H1 (cell line): ENCODE results near the gene HS1BP3. TPM values are rescaled to one million over a fixed set of nuclear protein-coding genes. Genes with fewer than 3 reads are reported as not detected.

ENCODE experiments used
- CTCF ChIA-PET: fragments of 300-600 bp; sonication (Branson Sonifier 250); formaldehyde crosslinking; loops from one replicate; lab custom pipeline; 2021; ENCODE audit not compliant: partially characterized antibody; lab: Charles Lee
- POLR2A ChIA-PET: fragments of 300-600 bp; sonication (Branson Sonifier 250); formaldehyde crosslinking; loops from one replicate; lab custom pipeline; 2021; ENCODE audit warnings: inconsistent platforms; ENCODE audit not compliant: partially characterized antibody; lab: Charles Lee
- DNase-seq, 2 experiments: peaks; one replicate each; pipeline versions ENCODE4 v3.0.0 to v3.0.0-alpha.2; 2010 to 2022; ENCODE audit warnings: low spot score in 2 of 2, low read depth in 1 of 2, mixed read lengths in 1 of 2
- FAIRE-seq: peaks from 2 replicates; lab custom pipeline; 2011; peaks lifted over from hg19 to GRCh38; lab: Jason Lieb, UNC
- H2AFZ ChIP-seq: 2 replicates; pipeline ENCODE4 v1.8.1; 2012; ENCODE audit warnings: low read length, inconsistent platforms
- H2AK5ac ChIP-seq: 2 replicates; pipeline ENCODE4 v1.6.1; 2013; ENCODE audit warnings: low read depth, low read length
- H2BK120ac ChIP-seq: replicated peaks from 2 replicates; pipeline ENCODE3; 2013; ENCODE audit warnings: low read depth, low read length, inconsistent platforms
- H2BK12ac ChIP-seq: 2 replicates; pipeline ENCODE4 v1.6.1; 2013; ENCODE audit warnings: low read depth, low read length
- H2BK15ac ChIP-seq: 2 replicates; pipeline ENCODE4 v1.6.1; 2013; ENCODE audit warnings: low read length
- H2BK20ac ChIP-seq: 2 replicates; pipeline ENCODE4 v1.6.1; 2013; ENCODE audit warnings: low read length
- H2BK5ac ChIP-seq: 2 replicates; pipeline ENCODE4 v1.6.1; 2013; ENCODE audit warnings: low read depth, low read length
- H3K14ac ChIP-seq: 2 replicates; pipeline ENCODE4 v1.6.1; 2013; ENCODE audit warnings: inconsistent platforms; ENCODE audit not compliant: insufficient read length
- H3K18ac ChIP-seq: 2 replicates; pipeline ENCODE4 v1.6.1; 2013; ENCODE audit warnings: low read length; ENCODE audit errors: extremely low read depth
- H3K23ac ChIP-seq: 2 replicates; pipeline ENCODE4 v1.6.1; 2013; ENCODE audit warnings: inconsistent platforms; ENCODE audit not compliant: insufficient read length
- H3K23me2 ChIP-seq: 2 replicates; pipeline ENCODE4 v1.6.1; 2013; ENCODE audit warnings: low read depth, low read length
- H3K27ac ChIP-seq: 2 replicates; pipeline ENCODE4 v1.6.1; 2011; ENCODE audit warnings: low read depth, low read length, inconsistent platforms
- H3K27me3 ChIP-seq, 4 experiments: replicated peaks in 1 of 4; 1 replicate in 1 of 4; 2 replicates in 3 of 4; pipeline versions ENCODE4 v1.6.1 to v1.8.1; 2011 to 2013; ENCODE audit warnings: low read length in 3 of 4, mild to moderate bottlenecking in 3 of 4, inconsistent platforms in 2 of 4, mixed read lengths in 2 of 4, moderate library complexity in 1 of 4; ENCODE audit not compliant: control insufficient read depth in 3 of 4, insufficient read depth in 3 of 4; ENCODE audit errors: extremely low read depth in 1 of 4
- H3K36me3 ChIP-seq, 4 experiments: 2 replicates each; pipeline versions ENCODE4 v1.6.1 to v1.8.1; 2011 to 2013; ENCODE audit warnings: mild to moderate bottlenecking in 4 of 4, low read length in 3 of 4, moderate library complexity in 2 of 4, control low read depth in 1 of 4, inconsistent platforms in 1 of 4; ENCODE audit not compliant: insufficient read depth in 4 of 4, control insufficient read depth in 2 of 4
- H3K4ac ChIP-seq: replicated peaks from 2 replicates; pipeline ENCODE3; 2013; ENCODE audit warnings: low read length, low read depth, mixed read lengths, inconsistent platforms; ENCODE audit not compliant: insufficient read length
- H3K4me1 ChIP-seq, 4 experiments: replicated peaks in 1 of 4; 1 replicate in 1 of 4; 2 replicates in 3 of 4; pipeline versions ENCODE4 v1.6.1 to v1.8.1; 2011 to 2013; ENCODE audit warnings: low read length in 3 of 4, inconsistent platforms in 2 of 4, mixed read lengths in 1 of 4; ENCODE audit not compliant: insufficient read depth in 4 of 4, control insufficient read depth in 3 of 4
- H3K4me2 ChIP-seq, 2 experiments: 2 replicates each; pipeline versions ENCODE4 v1.6.1 to v1.8.1; 2011 to 2013; ENCODE audit warnings: low read depth in 2 of 2, low read length in 2 of 2, control low read depth in 1 of 2, inconsistent platforms in 1 of 2, mild to moderate bottlenecking in 1 of 2; ENCODE audit not compliant: insufficient read depth in 1 of 2
- H3K4me3 ChIP-seq, 4 experiments: fragments of 200-600, 300-600 bp in 1 of 4; sonication (generic), shearing (Covaris generic), sonication (Bioruptor Twin) in 1 of 4; 2 replicates each; pipeline versions ENCODE4 v1.5.1 to v1.8.1; 2011 to 2016; ENCODE audit warnings: low read length in 4 of 4, low read depth in 3 of 4, control low read depth in 2 of 4, inconsistent platforms in 2 of 4, mild to moderate bottlenecking in 2 of 4, mixed read lengths in 1 of 4, moderate library complexity in 1 of 4; ENCODE audit not compliant: insufficient read depth in 2 of 4; ENCODE audit errors: extremely low read depth in 1 of 4
- H3K56ac ChIP-seq: replicated peaks from 2 replicates; pipeline ENCODE3; 2013; ENCODE audit warnings: low read depth, mild to moderate bottlenecking, mixed read lengths, low read length, inconsistent platforms; ENCODE audit not compliant: insufficient read length
- H3K79me1 ChIP-seq: 2 replicates; pipeline ENCODE4 v1.6.1; 2013; ENCODE audit warnings: low read depth, low read length, control low read depth
- H3K79me2 ChIP-seq, 2 experiments: 2 replicates each; pipeline versions ENCODE4 v1.6.1 to v1.8.1; 2012 to 2013; ENCODE audit warnings: low read length in 2 of 2, mild to moderate bottlenecking in 2 of 2, inconsistent platforms in 1 of 2; ENCODE audit not compliant: insufficient read depth in 2 of 2, control insufficient read depth in 1 of 2
- H3K9ac ChIP-seq, 4 experiments: replicated peaks in 1 of 4; 1 replicate in 1 of 4; 2 replicates in 3 of 4; pipeline versions ENCODE4 v1.6.1 to v1.8.1; 2011 to 2013; ENCODE audit warnings: low read depth in 3 of 4, low read length in 3 of 4, control low read depth in 2 of 4, mild to moderate bottlenecking in 2 of 4, moderate library complexity in 2 of 4, inconsistent platforms in 1 of 4; ENCODE audit errors: extremely low read depth in 1 of 4
- H3K9me3 ChIP-seq, 2 experiments: 2 replicates each; pipeline versions ENCODE4 v1.6.1 to v1.8.1; 2012 to 2013; ENCODE audit warnings: mild to moderate bottlenecking in 2 of 2, moderate library complexity in 2 of 2, control low read depth in 1 of 2, inconsistent platforms in 1 of 2, low read depth in 1 of 2, low read length in 1 of 2, mixed read lengths in 1 of 2; ENCODE audit not compliant: insufficient read depth in 2 of 2
- H4K20me1 ChIP-seq, 2 experiments: replicated peaks in 1 of 2; 2 replicates each; pipeline versions ENCODE3 to v1.8.1; 2011 to 2013; ENCODE audit warnings: inconsistent platforms in 2 of 2, low read length in 2 of 2, mild to moderate bottlenecking in 1 of 2; ENCODE audit not compliant: insufficient read depth in 2 of 2, control insufficient read depth in 1 of 2
- H4K5ac ChIP-seq: 2 replicates; pipeline ENCODE4 v1.6.1; 2013; ENCODE audit warnings: low read length, low read depth, mixed read lengths, inconsistent platforms; ENCODE audit not compliant: insufficient read length
- H4K8ac ChIP-seq: 2 replicates; pipeline ENCODE4 v1.8.0; 2013; ENCODE audit warnings: mild to moderate bottlenecking, moderate library complexity, low read length, inconsistent platforms; ENCODE audit not compliant: insufficient read depth; ENCODE audit errors: extremely low read depth
- H4K91ac ChIP-seq: replicated peaks from 2 replicates; pipeline ENCODE3; 2013; ENCODE audit warnings: low read length, mixed read lengths, inconsistent platforms; ENCODE audit not compliant: insufficient read length
- MAFK ChIP-seq: IDR thresholded peaks from 2 replicates; pipeline ENCODE4 v1.6.1; 2012; ENCODE audit warnings: low read depth, mild to moderate bottlenecking, improper control_type of control experiment, low read length
- SP2 ChIP-seq: IDR thresholded peaks from 2 replicates; pipeline ENCODE4 v1.6.1; 2012; ENCODE audit warnings: mild to moderate bottlenecking, low read length, inconsistent platforms
- WGBS, 2 experiments: shearing (Covaris generic) in 1 of 2; methylation state at CpG; one replicate each; pipeline versions ENCODE4 v1.1.6 to v1.1.7; 2013 to 2015; ENCODE audit warnings: low lambda C conversion rate in 2 of 2, mixed read lengths in 2 of 2, inconsistent platforms in 1 of 2, low coverage in 1 of 2, missing lambda C conversion rate in 1 of 2; ENCODE audit not compliant: insufficient replicate concordance in 2 of 2, insufficient coverage in 1 of 2, insufficient read length in 1 of 2; ENCODE audit errors: extremely low coverage in 1 of 2, missing lambda C conversion rate in 1 of 2; 5-methylcytosine and 5-hydroxymethylcytosine counted together
- polyA plus RNA-seq, 7 experiments: library from polyadenylated mRNA; depleted of rRNA in 3 of 7; stranded (reverse) in 5 of 7; unstranded in 2 of 7; fragments of >200 nt in 5 of 7; fragments of 200-250 nt in 2 of 7; gene quantifications; 1 replicate in 5 of 7; 2 replicates in 1 of 7; 4 replicates in 1 of 7; pipeline versions ENCODE4 v1.2.1 to v1.2.3, GENCODE V29; 2011 to 2013; ENCODE audit warnings: missing spikeins in 2 of 7, mixed read lengths in 2 of 7
- total RNA-seq: library from RNA; stranded (reverse); fragmentation: NEBNext Ultra II Directional; extraction: Animal tissue kit (Norgen Biotek cat#: 25700); gene quantifications from 2 replicates; pipeline ENCODE4 v1.2.1, GENCODE V29; 2021
- TF ChIP-seq, protein P1 (sequence below): IDR thresholded peaks from 2 replicates; pipeline ENCODE4 v1.6.1; 2011; ENCODE audit warnings: low read depth, mild to moderate bottlenecking, low read length; ENCODE audit not compliant: insufficient read depth
- TF ChIP-seq, protein P2 (sequence below): IDR thresholded peaks from 2 replicates; pipeline ENCODE4 v1.6.1; 2011; ENCODE audit warnings: low read length, improper control_type of control experiment

Gene HS1BP3
- total and polyA plus RNA-seq, 2 of the 8 experiments (the other 6 are each of a cell fraction or from before 2014, with no cell fraction given) = 11.1 to 11.3 TPM

DNA sequence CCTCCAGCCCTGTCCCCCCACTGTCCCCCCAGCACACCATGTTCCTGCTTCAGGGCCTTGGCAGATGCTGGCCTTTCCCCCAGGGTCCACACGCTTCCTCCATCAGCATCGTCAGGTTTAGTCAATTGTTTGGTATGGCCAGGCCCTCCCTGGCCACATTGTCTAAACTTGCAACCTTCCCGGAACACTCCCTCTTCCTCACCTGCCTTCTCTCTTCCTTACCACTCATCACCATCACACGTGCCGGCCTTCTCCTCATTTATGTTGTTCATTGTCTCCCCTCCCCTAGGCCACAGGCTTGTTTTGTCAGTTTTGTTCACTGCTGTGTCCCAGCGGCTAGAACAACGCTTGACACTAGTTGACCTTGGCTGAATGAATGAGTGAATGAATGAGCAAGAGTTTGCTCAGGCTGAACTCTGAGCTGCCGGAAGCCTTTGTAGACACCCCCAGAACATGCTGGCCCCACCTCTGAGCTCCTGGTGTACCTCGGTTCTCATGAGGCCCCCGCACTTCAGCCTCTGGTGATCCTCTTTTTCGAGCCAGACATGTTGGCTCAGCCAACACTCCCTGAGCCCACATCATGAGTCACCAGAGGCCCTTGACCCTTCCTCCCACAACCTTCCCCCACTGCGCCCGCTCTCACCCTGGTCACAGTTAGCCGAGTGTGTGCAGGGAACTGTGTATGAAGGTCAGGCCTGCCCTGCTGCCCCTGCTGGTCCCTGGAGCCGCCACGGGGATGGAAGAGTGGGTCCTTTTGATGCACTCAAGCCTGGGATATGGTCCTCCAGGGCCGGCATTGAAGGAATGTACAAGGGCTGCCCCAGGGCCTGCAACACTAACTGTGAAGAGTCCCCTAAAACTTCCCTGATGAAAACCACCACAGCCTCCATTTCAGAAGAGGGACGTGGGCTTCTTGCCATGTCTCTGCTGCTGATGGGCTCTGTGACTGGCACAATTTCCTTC, 57.5 kb downstream of the HS1BP3 start:
- Histone ChIP-seq H3K79me1 (no peaks in the 10 kb centered on the region), H3K56ac (no peak overlapping the region), H4K8ac (no peak overlapping the region), H3K18ac (no peak overlapping the region; the same call in 1 of the 2 replicates), H2BK120ac (no peak overlapping the region), H3K4me3 (no peak overlapping the region), H4K5ac (no peak overlapping the region), H3K27ac (no peak overlapping the region), H3K9me3 (no peaks in the 10 kb centered on the region), H2BK12ac (0 out of 2 replicates have a peak overlapping the region, but pooled peaks have one; percentile 39), H3K27me3 (peaks cover 0 to 2% (median 0%) of the 10 kb centered on the region in 4 experiments; a peak in 1 of 7 replicates), H2BK5ac (no peak overlapping the region), H3K14ac (no peak overlapping the region), H2AK5ac (0 out of 2 replicates have a peak overlapping the region, but pooled peaks have one; percentile 90), H4K91ac (no peak overlapping the region), H3K23me2 (no peaks in the 10 kb centered on the region), H3K4me2 (no peak overlapping the region), H3K9ac (no peak overlapping the region), H3K79me2 (no peaks in the 10 kb centered on the region), H3K4ac (no peak overlapping the region), H4K20me1 (no peaks in the 10 kb centered on the region), H2AFZ (no peak overlapping the region), H3K23ac (no peak overlapping the region), H3K4me1 (peaks cover 4 to 10% (median 5%) of the 10 kb centered on the region in 4 experiments; a peak in 6 of 7 replicates), H3K36me3 (no peaks in the 10 kb centered on the region), H2BK15ac (0 out of 2 replicates have a peak overlapping the region, but pooled peaks have one; percentile 61), H2BK20ac (0 out of 2 replicates have a peak overlapping the region, but pooled peaks have one; percentile 72)
- DNase-seq (no peak), FAIRE-seq (no peak)
- ChIA-PET CTCF (interaction anchor here (0.6 to 5.0 kb wide), 6 partner anchors 12 to 608 kb away, joined by 3 to 20 read pairs (median 4); no protein-coding TSS in a partner anchor), POLR2A (no interaction called here)
- TF ChIP-seq, protein P1, sequence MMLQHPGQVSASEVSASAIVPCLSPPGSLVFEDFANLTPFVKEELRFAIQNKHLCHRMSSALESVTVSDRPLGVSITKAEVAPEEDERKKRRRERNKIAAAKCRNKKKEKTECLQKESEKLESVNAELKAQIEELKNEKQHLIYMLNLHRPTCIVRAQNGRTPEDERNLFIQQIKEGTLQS = no peak
- TF ChIP-seq, protein P2, sequence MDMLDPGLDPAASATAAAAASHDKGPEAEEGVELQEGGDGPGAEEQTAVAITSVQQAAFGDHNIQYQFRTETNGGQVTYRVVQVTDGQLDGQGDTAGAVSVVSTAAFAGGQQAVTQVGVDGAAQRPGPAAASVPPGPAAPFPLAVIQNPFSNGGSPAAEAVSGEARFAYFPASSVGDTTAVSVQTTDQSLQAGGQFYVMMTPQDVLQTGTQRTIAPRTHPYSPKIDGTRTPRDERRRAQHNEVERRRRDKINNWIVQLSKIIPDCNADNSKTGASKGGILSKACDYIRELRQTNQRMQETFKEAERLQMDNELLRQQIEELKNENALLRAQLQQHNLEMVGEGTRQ = no peak
- no peak for TF ChIP-seq MAFK
- no peak for TF ChIP-seq SP2
- WGBS, 2 experiments = 89% methylated on average over 17 of the region's 18 CpGs; no CpG with 5 or more reads in 1 of the 2 experiments
